K562 (cell line): ENCODE data around the gene RIOK3. TPM values are rescaled to one million over a fixed set of nuclear protein-coding genes. Genes with fewer than 3 reads are reported as not detected.
A peak's percentile ranks its signal among the peaks of the same experiment; 100 is the strongest.

Source experiments
- CC2D1A ChIP-seq: fragments of 450-650 bp; IDR thresholded peaks from 2 replicates; pipeline ENCODE4 v1.6.1; 2017; ENCODE audit warnings: mild to moderate bottlenecking
- DACH1 ChIP-seq: fragments of 450-650 bp; IDR thresholded peaks from 2 replicates; pipeline ENCODE4 v1.6.1; 2018; ENCODE audit not compliant: partially characterized antibody
- FOXA3 ChIP-seq, 2 experiments: fragments of 450-650 bp in 1 of 2; sonication (generic) in 1 of 2; formaldehyde crosslinking; IDR thresholded peaks in 1 of 2; conservative IDR thresholded peaks in 1 of 2; 2 replicates each; pipeline versions ENCODE4 v1.4.0 to v1.8.0; 2020 to 2022; ENCODE audit warnings: mild to moderate bottlenecking in 2 of 2, missing genetic modification reagents in 1 of 2
- JUNB ChIP-seq: fragments of 450-650 bp; formaldehyde crosslinking; conservative IDR thresholded peaks from 2 replicates; pipeline ENCODE4 v1.4.0; 2020; ENCODE audit warnings: mild to moderate bottlenecking
- KLF10 ChIP-seq: fragments of 250-450 bp; sonication (Bioruptor Pico); IDR thresholded peaks from 2 replicates; pipeline ENCODE4 v1.6.1; 2021; ENCODE audit warnings: matching md5 sums
- KLF13 ChIP-seq: fragments of 450-650 bp; IDR thresholded peaks from 2 replicates; pipeline ENCODE4 v1.6.1; 2016; ENCODE audit warnings: missing genetic modification characterization, low read depth, mild to moderate bottlenecking, missing compliant biosample characterization, moderate library complexity, borderline replicate concordance
- MAZ ChIP-seq, 2 experiments: fragments of 450-650 bp in 1 of 2; sonication (generic) in 1 of 2; formaldehyde crosslinking; IDR thresholded peaks in 1 of 2; conservative IDR thresholded peaks in 1 of 2; 2 replicates each; pipeline versions ENCODE4 v1.4.0 to v1.5.0; 2020; ENCODE audit warnings: mild to moderate bottlenecking in 1 of 2, missing genetic modification reagents in 1 of 2
- PHB2 ChIP-seq: fragments of 450-650 bp; IDR thresholded peaks from 2 replicates; pipeline ENCODE4 v1.6.1; 2017; ENCODE audit warnings: low read depth
- RBBP5 ChIP-seq: fragments of 200-600 bp; sonication (generic); IDR thresholded peaks from 2 replicates; pipeline ENCODE4 v1.6.1; 2012; ENCODE audit warnings: borderline replicate concordance, mild to moderate bottlenecking, low read length, control low read depth, inconsistent platforms; ENCODE audit not compliant: insufficient read depth, poor library complexity, severe bottlenecking
- RFX1 ChIP-seq: fragments of 450-650 bp; IDR thresholded peaks from 2 replicates; pipeline ENCODE4 v1.6.1; 2016; ENCODE audit warnings: mild to moderate bottlenecking, moderate library complexity
- SIN3B ChIP-seq: fragments of 450-650 bp; IDR thresholded peaks from 2 replicates; pipeline ENCODE4 v1.6.1; 2017; ENCODE audit warnings: low read depth, mild to moderate bottlenecking, moderate library complexity
- SNIP1 ChIP-seq: fragments of 450-650 bp; IDR thresholded peaks from 2 replicates; pipeline ENCODE4 v1.7.1; 2017; ENCODE audit warnings: low read depth, mild to moderate bottlenecking
- STAT5A ChIP-seq: IDR thresholded peaks from 2 replicates; pipeline ENCODE4 v1.6.1; 2012; ENCODE audit warnings: low read length, inconsistent platforms, borderline replicate concordance
- TAF15 ChIP-seq: fragments of 200-400 bp; formaldehyde crosslinking; IDR thresholded peaks from 2 replicates; pipeline ENCODE4 v1.6.1; 2017; ENCODE audit warnings: mild to moderate bottlenecking, low read depth, low read length, moderate library complexity
- TBP ChIP-seq: optimal IDR thresholded peaks from 2 replicates; pipeline ENCODE3; 2011; ENCODE audit warnings: low read depth, low read length, improper control_type of control experiment
- TFAM ChIP-seq: fragments of 250-450 bp; sonication (Bioruptor Pico); conservative IDR thresholded peaks from 2 replicates; pipeline ENCODE4 v1.5.0; 2021; ENCODE audit warnings: mild to moderate bottlenecking, moderate library complexity
- YBX1 ChIP-seq: fragments of 450-650 bp; IDR thresholded peaks from 2 replicates; pipeline ENCODE4 v1.7.1; 2016; ENCODE audit warnings: mild to moderate bottlenecking
- ZNF175 ChIP-seq: fragments of 200-800 bp; sonication (Bioruptor generic); IDR thresholded peaks from 2 replicates; pipeline ENCODE4 v1.6.1; 2016; ENCODE audit warnings: low read depth, mild to moderate bottlenecking, missing genetic modification characterization, missing compliant biosample characterization
- ZNF217 ChIP-seq: sonication (generic); formaldehyde crosslinking; IDR thresholded peaks from 2 replicates; pipeline ENCODE4 v1.8.0; 2022; ENCODE audit warnings: mild to moderate bottlenecking, missing genetic modification reagents
- ZNF431 ChIP-seq: sonication (generic); formaldehyde crosslinking; IDR thresholded peaks from 2 replicates; pipeline ENCODE4 v1.8.0; 2022; ENCODE audit warnings: mild to moderate bottlenecking, missing genetic modification reagents
- ZNF668 ChIP-seq: fragments of 250-450 bp; sonication (Bioruptor Pico); IDR thresholded peaks from 2 replicates; pipeline ENCODE4 v1.8.0; 2022; ENCODE audit warnings: mild to moderate bottlenecking, inconsistent platforms
- ZNF79 ChIP-seq: fragments of 250-450 bp; sonication (Bioruptor Pico); IDR thresholded peaks from 2 replicates; pipeline ENCODE4 v1.4.0; 2020; ENCODE audit warnings: low read depth, mild to moderate bottlenecking, moderate library complexity
- polyA plus RNA-seq, 8 experiments: library from polyadenylated mRNA; depleted of rRNA in 4 of 8; stranded (reverse) in 5 of 8; unstranded in 3 of 8; fragments of >200 nt; fragmentation: Nextera tagmentation in 2 of 8; fragmentation: Illumina TruSeq in 1 of 8; extraction: Ambion mirVana in 2 of 8; extraction: Trizol in 1 of 8; gene quantifications; 2 replicates each; pipeline versions ENCODE4 v1.2.1 to v1.2.3, GENCODE V29; 2011 to 2014; ENCODE audit warnings: inconsistent platforms in 1 of 8, missing spikeins in 1 of 8
- total RNA-seq, 7 experiments: library from RNA; depleted of rRNA in 6 of 7; stranded (reverse); fragments of >200 nt in 6 of 7; fragmentation: Illumina TruSeq in 2 of 7; extraction: Trizol in 2 of 7; gene quantifications; 2 replicates each; pipeline versions ENCODE4 v1.2.1 to v1.2.3, GENCODE V29; 2011 to 2021; ENCODE audit warnings: low replicate concordance in 1 of 7
- TF ChIP-seq, protein P1 (sequence below): fragments of 250-450 bp; sonication (Bioruptor Pico); IDR thresholded peaks from 2 replicates; pipeline ENCODE4 v1.6.1; 2021; ENCODE audit warnings: mild to moderate bottlenecking
- TF ChIP-seq, protein P2 (sequence below): fragments of 450-650 bp; formaldehyde crosslinking; IDR thresholded peaks from 2 replicates; pipeline ENCODE4 v1.4.0; 2022; ENCODE audit warnings: missing genetic modification characterization

Gene RIOK3
- total and polyA plus RNA-seq, 9 of the 15 experiments (the other 6 are each of a cell fraction or from before 2014, with no cell fraction given): 21.4 to 89.5 (median 62.9) TPM

DNA sequence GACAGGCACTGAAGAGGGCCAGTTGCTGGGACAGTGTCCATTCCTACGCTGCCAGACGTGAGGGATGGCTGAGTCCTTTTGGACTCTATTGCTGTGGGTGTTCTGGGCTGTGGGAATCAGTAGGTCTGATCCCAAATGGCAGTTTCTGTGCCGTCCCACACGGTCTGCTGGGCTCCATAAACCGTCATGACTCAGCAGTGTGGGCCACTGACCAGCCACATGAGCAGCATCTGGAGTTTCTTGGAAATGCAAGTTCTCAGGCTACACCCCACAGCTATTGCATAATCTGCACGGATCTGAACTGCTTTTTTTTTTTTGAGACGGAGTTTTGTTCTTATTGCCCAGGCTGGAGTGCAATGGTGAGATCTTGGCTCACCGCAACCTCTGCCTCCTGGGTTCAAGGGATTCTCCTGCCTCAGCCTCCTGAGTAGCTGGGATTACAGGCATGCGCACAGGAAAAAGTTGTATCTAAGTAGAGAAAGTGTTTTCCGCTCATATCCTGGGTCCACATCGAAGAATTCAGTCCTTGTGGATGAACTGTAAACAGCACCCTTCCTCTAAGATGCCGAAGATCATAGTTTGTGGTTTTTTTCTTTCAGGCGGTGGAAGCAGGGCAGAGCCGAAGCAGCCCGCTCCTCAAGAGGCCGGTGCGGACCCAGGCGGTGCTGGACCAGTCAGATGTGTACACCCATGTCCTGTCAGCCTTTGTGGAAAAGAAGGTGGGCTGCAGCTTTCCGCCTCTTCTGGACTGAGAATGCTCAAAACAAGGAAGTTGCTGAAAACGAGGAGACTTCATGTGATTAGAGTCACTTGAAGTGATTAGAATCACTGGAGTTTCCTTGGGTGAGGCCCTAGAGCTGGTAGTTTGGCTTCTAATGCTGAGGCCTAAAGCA is 75.7 kb downstream of the RIOK3 start (continued):
- TF ChIP-seq, protein P1, sequence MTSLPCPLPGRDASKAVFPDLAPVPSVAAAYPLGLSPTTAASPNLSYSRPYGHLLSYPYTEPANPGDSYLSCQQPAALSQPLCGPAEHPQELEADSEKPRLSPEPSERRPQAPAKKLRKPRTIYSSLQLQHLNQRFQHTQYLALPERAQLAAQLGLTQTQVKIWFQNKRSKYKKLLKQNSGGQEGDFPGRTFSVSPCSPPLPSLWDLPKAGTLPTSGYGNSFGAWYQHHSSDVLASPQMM (CRISPR knock-in tag): no peak
- no peak for TF ChIP-seq ZNF79 (CRISPR knock-in tag)
- peak; percentile 32; the same call in 1 of the 2 replicates for TF ChIP-seq JUNB (CRISPR knock-in tag)
- TF ChIP-seq STAT5A: peak; percentile 87
- no peak for TF ChIP-seq TFAM (CRISPR knock-in tag)
- no peak for TF ChIP-seq RFX1
- TF ChIP-seq SIN3B: no peak
- peak; percentile 14 for TF ChIP-seq TBP
- no peak for TF ChIP-seq TAF15
- TF ChIP-seq CC2D1A: peak; percentile 65; the same call in 1 of the 2 replicates
- TF ChIP-seq ZNF668: no peak
- TF ChIP-seq FOXA3 (CRISPR knock-in tag; conservative IDR thresholded peaks at IDR 0.05 in 1 of 2, IDR thresholded peaks at IDR 0.05 in 1 of 2): 0 out of 4 replicates have a peak, but pooled peaks of 1 of the 2 experiments have one; percentile 29
- TF ChIP-seq PHB2: no peak
- no peak for TF ChIP-seq SNIP1
- TF ChIP-seq ZNF175 (CRISPR knock-in tag): no peak
- TF ChIP-seq MAZ (CRISPR knock-in tag; conservative IDR thresholded peaks at IDR 0.05 in 1 of 2, IDR thresholded peaks at IDR 0.05 in 1 of 2): peak; percentile 51 to 62; a peak in 3 of 4 replicates
- TF ChIP-seq, protein P2, sequence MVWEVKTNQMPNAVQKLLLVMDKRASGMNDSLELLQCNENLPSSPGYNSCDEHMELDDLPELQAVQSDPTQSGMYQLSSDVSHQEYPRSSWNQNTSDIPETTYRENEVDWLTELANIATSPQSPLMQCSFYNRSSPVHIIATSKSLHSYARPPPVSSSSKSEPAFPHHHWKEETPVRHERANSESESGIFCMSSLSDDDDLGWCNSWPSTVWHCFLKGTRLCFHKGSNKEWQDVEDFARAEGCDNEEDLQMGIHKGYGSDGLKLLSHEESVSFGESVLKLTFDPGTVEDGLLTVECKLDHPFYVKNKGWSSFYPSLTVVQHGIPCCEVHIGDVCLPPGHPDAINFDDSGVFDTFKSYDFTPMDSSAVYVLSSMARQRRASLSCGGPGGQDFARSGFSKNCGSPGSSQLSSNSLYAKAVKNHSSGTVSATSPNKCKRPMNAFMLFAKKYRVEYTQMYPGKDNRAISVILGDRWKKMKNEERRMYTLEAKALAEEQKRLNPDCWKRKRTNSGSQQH (CRISPR knock-in tag): 0 out of 2 replicates have a peak, but pooled peaks have one; percentile 5
- TF ChIP-seq RBBP5: no peak
- no peak for TF ChIP-seq KLF10
- TF ChIP-seq ZNF431 (CRISPR knock-in tag): 0 out of 2 replicates have a peak, but pooled peaks have one; percentile 26
- TF ChIP-seq ZNF217: no peak
- no peak for TF ChIP-seq KLF13 (tag)
- no peak for TF ChIP-seq YBX1
- peak; percentile 85 for TF ChIP-seq DACH1
